DMS 273 treated with DMSO at 0.1 percent for 48 hours (cell line): ENCODE results near the gene SPIRE2.

Source experiments
- DNase-seq: peaks from one replicate; lab custom pipeline; 2025; lab: John Stamatoyannopoulos, UW

The SPIRE2 gene

DNA sequence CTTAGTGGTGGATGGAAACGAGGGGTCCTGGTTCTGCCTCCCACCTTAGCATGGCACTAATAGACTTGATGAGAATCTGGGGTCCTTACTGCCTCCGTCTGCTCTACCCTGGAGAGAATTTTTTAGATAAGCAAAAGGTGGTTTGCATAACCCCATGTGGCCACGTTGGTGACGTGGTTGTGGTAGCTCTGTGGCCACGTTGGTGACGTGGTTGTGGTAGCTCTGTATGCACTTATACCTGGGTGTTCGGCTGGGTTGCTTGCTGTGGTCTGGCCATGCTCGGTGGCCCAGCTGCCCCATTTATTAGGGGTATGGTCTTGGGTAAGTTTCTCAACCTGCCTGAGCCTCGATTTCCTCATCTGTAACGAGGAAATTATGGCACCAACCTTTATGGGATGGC lies 13.0 kb downstream of the SPIRE2 start:
- DNase-seq, result no peak

DNA sequence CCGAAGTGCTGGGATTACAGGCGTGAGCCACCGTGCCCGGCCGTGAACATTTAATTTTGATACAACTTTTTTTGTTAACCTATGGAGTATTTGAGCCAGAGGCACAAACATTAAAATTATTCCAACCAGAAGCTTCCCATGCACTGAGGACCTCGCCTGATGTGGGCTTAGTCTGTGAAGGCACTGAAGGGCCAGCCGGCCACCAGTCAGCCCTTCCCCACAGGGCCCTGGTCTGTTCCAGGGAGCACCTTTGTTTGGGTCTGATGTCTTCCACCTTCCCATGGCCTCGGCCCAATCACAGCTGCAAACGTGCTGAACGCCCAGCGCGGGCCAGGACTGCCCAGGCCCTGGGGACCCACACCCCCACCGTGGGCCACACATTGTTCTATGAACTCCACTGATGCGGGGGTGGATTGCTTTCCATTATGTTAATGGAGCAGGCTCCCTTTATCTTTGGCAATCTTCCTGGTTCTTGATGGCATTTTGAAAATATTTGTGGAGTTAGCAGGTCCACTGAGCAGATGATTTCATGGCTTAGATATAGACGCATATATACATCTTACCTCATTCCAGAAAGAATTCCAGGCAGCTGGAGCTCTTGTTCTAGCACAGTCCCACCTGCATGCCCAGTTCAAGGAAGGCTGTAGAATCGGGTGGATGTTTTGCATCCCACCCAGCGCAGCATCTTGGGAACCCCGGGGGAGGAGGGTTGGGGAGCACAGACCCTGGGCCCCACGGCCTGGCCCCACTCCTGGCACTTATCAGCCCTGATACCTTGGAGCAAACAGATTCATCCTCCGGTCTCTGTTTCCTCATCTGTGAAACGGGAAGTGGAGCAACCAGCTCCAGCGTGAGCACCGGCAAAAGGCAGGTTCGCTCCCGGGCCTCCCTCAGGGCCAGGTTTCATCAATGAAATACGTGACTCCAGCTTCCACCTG lies 14.5 kb downstream of the SPIRE2 start:
- DNase-seq, result peak; percentile 25

DNA sequence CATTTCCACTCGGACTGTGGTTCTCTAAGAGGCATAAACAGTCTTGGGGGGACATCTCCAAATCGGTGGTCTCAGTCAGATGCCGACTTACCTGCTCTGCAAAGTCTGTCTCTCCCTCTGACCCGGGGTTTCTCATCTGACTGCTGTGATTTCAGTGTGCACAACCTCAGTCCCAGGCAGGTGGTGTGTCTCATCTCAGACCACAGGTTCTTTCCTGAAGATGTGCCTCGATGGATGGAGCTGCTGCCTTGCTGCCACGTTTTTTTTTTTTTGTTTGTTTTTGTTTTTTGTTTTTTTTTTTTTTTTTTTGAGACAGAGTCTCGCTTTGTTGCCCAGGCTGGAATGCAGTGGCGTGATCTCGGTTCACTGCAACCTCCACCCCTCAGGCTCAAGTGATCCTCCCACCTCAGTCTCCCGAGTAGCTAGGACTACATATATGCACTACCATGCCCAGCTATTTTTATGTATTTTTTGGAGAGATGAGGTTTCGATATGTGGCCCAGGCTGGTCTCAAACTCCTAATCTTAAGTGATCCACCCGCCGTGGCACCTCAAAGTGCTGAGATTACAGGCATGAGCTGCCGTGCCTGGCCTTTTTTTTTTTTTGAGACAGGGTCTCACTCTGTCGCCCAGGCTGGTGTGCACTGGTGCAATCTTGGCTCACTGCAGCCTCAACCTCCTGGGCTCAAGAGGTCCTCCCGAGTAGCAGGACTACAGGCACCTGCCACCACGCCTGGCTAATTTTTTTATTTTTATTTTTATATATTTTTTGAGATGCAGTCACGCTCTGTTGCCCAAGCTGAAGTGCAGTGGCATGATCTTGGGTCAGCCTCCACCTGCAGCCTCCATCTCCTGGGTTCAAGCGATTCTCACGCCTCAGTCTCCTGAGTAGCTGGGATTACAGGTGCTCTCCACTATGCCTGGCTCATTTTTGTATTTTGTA lies 15.4 kb downstream of the SPIRE2 start:
- DNase-seq, result no peak

GRCh38 chr16:89844739-89845339 lies 16.6 kb downstream of the SPIRE2 start:
- no peak for DNase-seq

DNA sequence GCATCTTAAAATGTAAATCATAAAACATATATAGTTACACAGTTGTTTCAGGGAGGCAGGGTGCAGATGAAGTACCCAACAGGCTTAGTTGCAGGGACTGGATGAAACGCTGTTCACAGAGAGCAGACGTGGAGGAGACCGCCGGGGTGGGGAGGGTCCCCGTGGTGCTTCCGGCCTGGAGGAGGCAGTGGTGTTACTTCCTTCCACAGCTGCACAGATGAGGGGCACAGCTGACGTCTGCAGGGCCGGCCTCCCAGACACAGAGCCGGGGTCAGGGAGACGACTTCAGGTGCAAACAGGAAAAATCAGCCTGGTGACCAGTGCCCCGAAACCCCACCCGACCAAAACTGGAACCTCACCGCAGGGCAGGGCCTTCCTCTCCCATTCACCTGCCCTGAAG lies 17.1 kb downstream of the SPIRE2 start:
- no peak for DNase-seq

DNA sequence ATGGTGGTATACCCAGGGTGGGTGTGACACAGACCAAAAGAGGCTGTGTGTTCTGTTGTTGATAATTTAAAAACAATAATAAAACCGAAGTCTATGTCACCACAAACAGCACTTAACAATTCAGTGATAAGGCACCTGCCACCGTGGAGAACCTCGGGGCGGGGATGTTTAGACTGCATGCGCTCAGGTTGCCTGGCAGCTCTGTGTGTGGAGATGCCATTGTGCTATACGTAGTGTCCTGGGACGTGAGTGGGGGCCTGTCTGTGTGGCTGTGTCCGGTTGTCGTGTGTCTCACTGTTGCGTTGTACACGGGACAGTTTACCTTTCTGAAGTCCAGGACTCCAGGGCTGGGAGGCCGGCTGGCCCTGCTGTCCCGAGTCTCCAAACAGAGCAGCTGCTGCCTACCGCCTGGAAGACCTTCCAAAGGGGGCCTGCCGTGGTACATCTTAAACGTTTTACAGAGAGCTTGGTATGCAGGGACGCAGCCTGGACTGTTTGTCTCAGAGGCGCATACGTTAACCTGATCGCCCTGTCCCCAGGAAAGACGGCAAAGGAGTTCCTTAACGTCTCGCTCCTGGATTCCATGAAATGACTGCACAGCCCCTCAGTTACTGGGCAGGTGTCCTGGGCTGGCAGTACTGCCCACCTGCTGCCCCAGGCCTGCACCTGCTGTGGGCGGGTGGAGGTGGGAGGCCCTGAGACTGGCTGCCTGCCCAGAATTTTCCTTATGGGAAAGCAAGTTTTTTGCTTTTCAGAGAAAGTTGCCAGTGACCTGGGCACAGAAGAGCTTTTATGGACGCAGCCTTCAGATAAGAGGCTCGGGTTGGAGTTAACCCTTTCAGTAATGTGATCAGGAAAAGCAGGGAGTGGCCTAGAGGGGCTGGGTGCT lies 19.0 kb downstream of the SPIRE2 start:
- DNase-seq, result no peak

- DNase-seq, result no peak
These were observed 19.6 kb downstream of the SPIRE2 start for GRCh38 chr16:89847940-89848297.

GRCh38 chr16:89848974-89849373 lies 20.7 kb downstream of the SPIRE2 start:
- no peak for DNase-seq

- no peak for DNase-seq
These were observed 25.2 kb downstream of the SPIRE2 start for GRCh38 chr16:89853306-89853993.

DNA sequence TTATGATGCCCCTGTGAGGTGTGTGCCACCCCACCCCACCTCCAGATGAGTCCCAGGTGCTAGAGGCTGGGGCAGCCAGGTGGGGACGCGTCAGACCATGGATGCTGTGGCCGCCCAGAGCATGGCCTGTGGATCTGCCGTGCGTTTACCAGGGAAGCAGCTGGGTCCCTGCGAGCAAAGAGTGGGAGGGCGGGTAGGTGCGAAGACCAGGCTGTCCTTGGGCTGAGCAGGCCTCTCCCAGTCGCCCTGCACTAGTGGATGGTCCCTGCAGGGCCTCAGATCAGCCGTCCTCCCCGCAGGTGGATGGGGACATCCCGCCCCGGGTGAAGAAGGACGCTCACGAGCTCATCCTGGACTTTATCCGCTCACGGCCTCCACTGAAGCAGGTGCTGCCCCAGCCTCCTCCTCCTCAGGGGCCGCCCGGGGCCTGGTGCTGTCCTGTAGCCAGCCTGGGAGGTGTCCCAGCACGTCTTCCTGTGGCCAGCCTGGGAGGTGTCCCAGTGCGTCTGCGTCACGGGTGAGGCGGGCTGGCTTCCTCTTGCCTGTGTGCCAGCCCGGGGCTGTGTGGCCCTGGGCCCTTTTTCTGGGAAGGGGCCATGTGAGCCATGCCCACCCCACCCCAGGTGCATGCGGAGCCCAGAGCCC lies 27.1 kb downstream of the SPIRE2 start:
- DNase-seq, result no peak

DNA sequence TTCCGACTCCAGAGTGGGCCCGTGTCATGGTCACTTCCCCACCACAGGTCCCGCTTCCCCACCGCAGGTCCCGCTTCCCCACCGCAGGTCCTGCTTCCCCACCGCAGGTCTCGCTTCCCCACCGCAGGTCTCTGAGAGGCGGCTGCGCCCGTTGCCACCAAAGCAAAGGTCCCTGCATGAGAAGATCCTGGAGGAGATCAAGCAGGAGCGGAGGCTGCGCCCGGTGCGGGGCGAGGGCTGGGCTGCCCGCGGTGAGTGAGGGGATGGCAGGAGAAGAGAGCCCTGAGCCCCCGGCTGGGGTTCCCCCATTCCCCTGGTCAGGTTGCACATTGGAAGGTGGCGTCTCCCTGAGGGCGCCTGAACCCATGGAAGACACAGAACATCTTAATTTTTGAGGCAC lies 27.7 kb downstream of the SPIRE2 start:
- DNase-seq, result no peak

GRCh38 chr16:89858973-89859614 lies 30.8 kb downstream of the SPIRE2 start:
- DNase-seq, result no peak

DNA sequence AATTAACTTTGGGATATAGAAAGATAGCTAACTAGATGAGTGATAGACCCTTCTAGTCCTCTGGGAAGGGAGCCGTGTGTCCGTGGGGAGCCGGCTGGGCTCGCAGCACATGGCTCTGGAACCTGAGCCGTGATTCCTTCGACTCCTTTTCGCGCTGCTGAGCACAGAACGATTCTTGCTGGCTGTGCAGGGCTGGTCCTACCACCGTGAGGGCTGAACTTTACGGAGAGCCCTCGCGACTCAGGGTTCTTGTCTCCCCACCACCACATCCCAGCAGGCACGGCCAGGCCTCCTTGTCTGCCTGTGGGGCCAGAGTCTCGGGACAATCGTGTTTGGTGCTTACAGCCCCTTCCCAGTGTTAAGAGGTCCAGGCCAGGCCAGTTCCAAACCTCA lies 31.3 kb downstream of the SPIRE2 start:
- no peak for DNase-seq

GRCh38 chr16:89860747-89861304 lies 32.6 kb downstream of the SPIRE2 start:
- DNase-seq, result no peak

DNA sequence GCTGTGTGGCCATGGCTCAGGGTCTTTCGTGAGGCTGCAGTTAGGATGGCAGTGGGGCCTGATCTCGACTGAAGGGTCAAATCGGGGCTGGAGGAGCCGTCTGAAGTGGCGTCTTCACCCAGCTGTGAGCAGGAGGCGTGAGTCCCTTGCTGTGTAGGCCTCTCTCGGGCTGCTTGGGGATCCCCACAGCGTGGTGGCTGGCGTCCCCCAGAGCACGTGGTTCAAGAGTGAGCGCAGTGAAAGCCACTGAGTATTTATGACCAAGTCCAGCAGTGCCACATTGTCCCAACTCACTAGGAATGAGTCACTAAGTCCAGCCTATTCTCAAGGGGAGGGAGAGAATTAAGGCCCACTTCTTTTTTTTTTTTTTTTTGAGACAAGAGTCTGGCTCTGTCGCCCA lies 33.4 kb downstream of the SPIRE2 start:
- DNase-seq, result no peak

DNA sequence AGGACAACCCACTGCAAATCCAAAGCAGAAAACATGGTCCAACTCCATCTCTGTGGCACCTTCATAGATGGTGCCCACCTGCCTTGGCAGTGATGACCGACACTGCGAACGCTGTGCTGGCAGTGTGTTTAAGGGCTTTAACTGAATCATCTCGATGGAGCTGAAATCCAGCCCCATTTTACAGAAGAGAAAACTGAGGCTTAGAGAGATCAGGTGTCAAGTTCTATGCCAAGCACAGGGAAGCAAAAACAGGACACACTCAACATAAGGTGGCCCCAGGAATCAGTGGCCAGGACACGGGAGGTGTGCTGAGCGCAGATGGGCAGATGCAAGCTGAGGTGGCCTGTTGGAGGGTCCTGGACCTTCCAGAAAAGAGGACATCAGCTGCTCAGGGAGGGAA lies 34.5 kb downstream of the SPIRE2 start:
- DNase-seq, result no peak

DNA sequence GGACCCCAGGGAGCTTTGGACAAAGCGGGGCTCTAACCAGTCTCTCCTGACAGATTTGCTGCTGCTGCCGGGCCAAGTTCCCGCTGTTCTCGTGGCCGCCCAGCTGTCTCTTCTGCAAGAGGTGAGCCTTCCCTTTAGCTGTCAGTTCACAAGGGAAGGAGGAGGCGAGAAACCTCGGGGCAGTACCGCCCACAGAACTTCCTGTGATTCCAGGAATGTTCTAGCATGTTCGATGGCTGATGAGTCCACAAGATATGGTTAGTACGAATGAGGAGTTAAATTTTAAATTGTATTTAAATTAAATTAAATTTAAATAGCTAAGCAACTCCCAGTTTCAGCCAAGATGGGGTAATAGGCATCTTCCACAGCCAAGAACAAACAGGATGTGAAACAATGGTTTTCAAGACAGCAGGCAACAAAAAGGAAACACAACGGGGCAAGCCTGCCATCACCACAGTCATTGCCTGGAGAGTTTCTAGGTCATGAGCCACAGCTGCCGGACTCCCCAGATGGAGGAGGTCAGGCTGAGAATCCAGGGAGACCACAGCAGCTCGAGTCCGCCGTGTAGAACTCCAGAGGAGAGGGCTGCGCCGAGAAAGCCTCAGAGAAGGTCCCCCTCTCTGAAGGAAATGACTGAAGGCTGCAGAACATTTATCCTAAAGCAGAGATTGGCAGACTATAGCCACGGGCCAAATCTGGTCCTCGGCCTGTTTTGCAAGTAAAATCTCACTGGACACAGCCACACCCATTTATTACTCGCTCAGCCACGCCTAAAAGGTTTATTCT lies 35.7 kb downstream of the SPIRE2 start:
- DNase-seq, result no peak

DNA sequence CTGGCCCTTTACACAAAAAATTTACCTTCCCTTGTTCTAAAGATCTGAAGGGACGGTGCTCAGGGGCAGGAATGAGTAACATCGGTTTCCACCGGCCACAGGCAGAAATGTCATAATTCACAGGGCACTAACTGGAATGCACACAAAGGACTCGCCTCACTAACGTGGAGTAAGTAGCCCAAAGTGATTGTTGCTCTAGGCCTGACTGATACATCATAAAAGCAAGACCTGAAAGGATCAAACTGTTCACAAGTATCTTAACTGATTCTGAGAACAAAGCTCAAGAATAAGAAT lies 36.2 kb downstream of the SPIRE2 start:
- no peak for DNase-seq

DNA sequence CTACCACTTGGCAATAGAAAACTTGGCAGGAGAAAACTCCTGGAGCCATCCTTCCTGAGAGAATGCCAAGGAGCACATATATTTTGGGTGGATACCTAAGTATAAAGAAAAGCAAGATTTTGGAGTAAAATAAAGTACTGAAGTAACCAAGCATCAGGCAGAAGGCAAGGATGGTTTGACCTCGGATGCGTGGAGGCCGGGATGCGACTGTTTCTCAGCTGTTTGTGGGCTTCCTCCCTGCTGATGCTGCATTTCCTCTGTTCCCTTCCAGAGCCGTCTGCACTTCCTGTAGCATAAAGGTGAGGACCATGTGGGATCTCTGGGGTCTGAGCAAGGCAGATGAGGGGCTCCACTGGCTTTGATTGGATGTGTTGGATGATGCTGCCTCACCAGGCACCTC lies 39.6 kb downstream of the SPIRE2 start:
- no peak for DNase-seq
